ENCODE data around the gene BUB1B.

BUB1B gene

GRCh38 chr15:40222131-40222530, 61.3 kb downstream of the BUB1B start:
- no peak overlapping the region for H2AFZ ChIP-seq (ENCODE audit: low read depth, low read length)
- no peak overlapping the region for H3K4me3 ChIP-seq (ENCODE audit: low read depth in 1 of 2, low read length in 2 of 2)
- no peaks in the 10 kb centered on the region for H3K27me3 ChIP-seq (ENCODE audit: insufficient read depth, low read length, poor library complexity)
- H3K36me3 ChIP-seq (ENCODE audit: insufficient read depth, low read length) = peaks cover 85% of the 10 kb centered on the region
- no peaks in the 10 kb centered on the region; the same call in 1 of the 2 replicates for H4K20me1 ChIP-seq (ENCODE audit: insufficient read depth, low read length)
- H3K27ac ChIP-seq (ENCODE audit: low read length) = no peak overlapping the region
- H3K9ac ChIP-seq (ENCODE audit: low read depth, low read length) = no peak overlapping the region
- no peaks in the 10 kb centered on the region for H3K9me3 ChIP-seq (ENCODE audit: insufficient read depth, low read length, severe bottlenecking)
- H3K4me2 ChIP-seq (ENCODE audit: insufficient read depth, low read length) = no peak overlapping the region
- no peaks in the 10 kb centered on the region for H3K4me1 ChIP-seq (ENCODE audit: insufficient read depth, low read length)
- H3K79me2 ChIP-seq (ENCODE audit: insufficient read depth, low read length) = no peaks in the 10 kb centered on the region
- TF ChIP-seq CTCF (IDR thresholded peaks at IDR 0.05; ENCODE audit: borderline replicate concordance, extremely low read depth, low read length, poor library complexity, severe bottlenecking) (no peak), EZH2 (IDR thresholded peaks at IDR 0.05; ENCODE audit: borderline replicate concordance, low read depth, low read length, severe bottlenecking) (no peak)
- no peak for ATAC-seq (ENCODE audit: insufficient read depth, low read depth)
- DNase-seq = no peak

GRCh38 chr15:40226736-40227135, 65.9 kb downstream of the BUB1B start:
- DNase-seq (no peak), ATAC-seq (ENCODE audit: insufficient read depth, low read depth) (no peak)
- no peaks in the 10 kb centered on the region for H4K20me1 ChIP-seq (ENCODE audit: insufficient read depth, low read length)
- H3K4me2 ChIP-seq (ENCODE audit: insufficient read depth, low read length) = no peak overlapping the region
- H3K79me2 ChIP-seq (ENCODE audit: insufficient read depth, low read length) = no peaks in the 10 kb centered on the region
- no peak overlapping the region for H3K4me3 ChIP-seq (ENCODE audit: low read depth in 1 of 2, low read length in 2 of 2)
- no peak overlapping the region for H3K27ac ChIP-seq (ENCODE audit: low read length)
- H3K27me3 ChIP-seq (ENCODE audit: insufficient read depth, low read length, poor library complexity) = no peaks in the 10 kb centered on the region
- H3K9ac ChIP-seq (ENCODE audit: low read depth, low read length) = no peak overlapping the region
- TF ChIP-seq CTCF (IDR thresholded peaks at IDR 0.05; ENCODE audit: borderline replicate concordance, extremely low read depth, low read length, poor library complexity, severe bottlenecking) = no peak
- TF ChIP-seq EZH2 (IDR thresholded peaks at IDR 0.05; ENCODE audit: borderline replicate concordance, low read depth, low read length, severe bottlenecking) = no peak
- no peak overlapping the region for H2AFZ ChIP-seq (ENCODE audit: low read depth, low read length)
- peaks cover 74% of the 10 kb centered on the region for H3K36me3 ChIP-seq (ENCODE audit: insufficient read depth, low read length)
- H3K9me3 ChIP-seq (ENCODE audit: insufficient read depth, low read length, severe bottlenecking) = no peaks in the 10 kb centered on the region
- H3K4me1 ChIP-seq (ENCODE audit: insufficient read depth, low read length) = no peaks in the 10 kb centered on the region

GRCh38 chr15:40229316-40229715, 68.4 kb downstream of the BUB1B start:
- H3K9me3 ChIP-seq (ENCODE audit: insufficient read depth, low read length, severe bottlenecking) = no peaks in the 10 kb centered on the region
- H3K4me1 ChIP-seq (ENCODE audit: insufficient read depth, low read length) = no peaks in the 10 kb centered on the region
- H3K4me2 ChIP-seq (ENCODE audit: insufficient read depth, low read length) = no peak overlapping the region
- ATAC-seq (ENCODE audit: insufficient read depth, low read depth) (no peak), DNase-seq (no peak)
- peaks cover 56% of the 10 kb centered on the region for H3K36me3 ChIP-seq (ENCODE audit: insufficient read depth, low read length)
- no peak overlapping the region for H3K27ac ChIP-seq (ENCODE audit: low read length)
- no peaks in the 10 kb centered on the region for H3K27me3 ChIP-seq (ENCODE audit: insufficient read depth, low read length, poor library complexity)
- TF ChIP-seq EZH2 (IDR thresholded peaks at IDR 0.05; ENCODE audit: borderline replicate concordance, low read depth, low read length, severe bottlenecking) = no peak
- no peak for TF ChIP-seq CTCF (IDR thresholded peaks at IDR 0.05; ENCODE audit: borderline replicate concordance, extremely low read depth, low read length, poor library complexity, severe bottlenecking)
- no peak overlapping the region for H3K4me3 ChIP-seq (ENCODE audit: low read depth in 1 of 2, low read length in 2 of 2)
- H3K9ac ChIP-seq (ENCODE audit: low read depth, low read length) = no peak overlapping the region
- no peak overlapping the region for H2AFZ ChIP-seq (ENCODE audit: low read depth, low read length)
- H3K79me2 ChIP-seq (ENCODE audit: insufficient read depth, low read length) = no peaks in the 10 kb centered on the region
- H4K20me1 ChIP-seq (ENCODE audit: insufficient read depth, low read length) = no peaks in the 10 kb centered on the region

GRCh38 chr15:40229956-40230355, 69.1 kb downstream of the BUB1B start:
- no peak overlapping the region for H3K27ac ChIP-seq (ENCODE audit: low read length)
- H3K36me3 ChIP-seq (ENCODE audit: insufficient read depth, low read length) = peaks cover 50% of the 10 kb centered on the region
- DNase-seq (no peak), ATAC-seq (ENCODE audit: insufficient read depth, low read depth) (no peak)
- no peaks in the 10 kb centered on the region for H3K4me1 ChIP-seq (ENCODE audit: insufficient read depth, low read length)
- no peaks in the 10 kb centered on the region for H4K20me1 ChIP-seq (ENCODE audit: insufficient read depth, low read length)
- no peak overlapping the region for H2AFZ ChIP-seq (ENCODE audit: low read depth, low read length)
- no peak overlapping the region for H3K4me2 ChIP-seq (ENCODE audit: insufficient read depth, low read length)
- TF ChIP-seq CTCF (IDR thresholded peaks at IDR 0.05; ENCODE audit: borderline replicate concordance, extremely low read depth, low read length, poor library complexity, severe bottlenecking) = no peak
- no peak for TF ChIP-seq EZH2 (IDR thresholded peaks at IDR 0.05; ENCODE audit: borderline replicate concordance, low read depth, low read length, severe bottlenecking)
- H3K9ac ChIP-seq (ENCODE audit: low read depth, low read length) = no peak overlapping the region
- no peaks in the 10 kb centered on the region for H3K9me3 ChIP-seq (ENCODE audit: insufficient read depth, low read length, severe bottlenecking)
- no peak overlapping the region for H3K4me3 ChIP-seq (ENCODE audit: low read depth in 1 of 2, low read length in 2 of 2)
- no peaks in the 10 kb centered on the region for H3K27me3 ChIP-seq (ENCODE audit: insufficient read depth, low read length, poor library complexity)
- H3K79me2 ChIP-seq (ENCODE audit: insufficient read depth, low read length) = no peaks in the 10 kb centered on the region
